Pancreas (tissue), 10 donors: ENCODE data around the gene TSPAN7. TPM values are rescaled to one million over a fixed set of nuclear protein-coding genes. Genes with fewer than 3 reads are reported as not detected.

Experiments
- ATAC-seq, 4 donors: fragments of 200-7000 bp; cut with Tn5 transposase; one replicate each; pipeline versions ENCODE4 v1.8.0 to v1.9.1; 2020; ENCODE audit warnings: mild to moderate bottlenecking in 4 of 4, moderate library complexity in 4 of 4
- DNase-seq, 6 donors: peaks; one replicate each; pipeline ENCODE4 v3.0.0-alpha.2; 2020
- FAIRE-seq: peaks from 2 replicates; lab custom pipeline; 2012; peaks lifted over from hg19 to GRCh38; lab: Jason Lieb, UNC
- H3K27ac ChIP-seq, 4 donors: fragments of 200-600 bp; sonication (generic); 1 replicate in 3 of 4; 2 replicates in 1 of 4; pipeline versions ENCODE4 v1.5.0 to v1.8.0; 2020
- H3K27me3 ChIP-seq, 4 donors: fragments of 200-600 bp; one replicate each; pipeline ENCODE4 v1.8.0; 2021
- H3K36me3 ChIP-seq, 3 donors: fragments of 200-600 bp; sonication (generic) in 1 of 3; one replicate each; pipeline versions ENCODE4 v1.5.0 to v1.8.0; 2020 to 2021
- H3K4me1 ChIP-seq, 3 donors: fragments of 200-600 bp; one replicate each; pipeline ENCODE4 v1.8.0; 2021
- H3K4me3 ChIP-seq, 4 donors: fragments of 200-600 bp; sonication (generic) in 2 of 4; one replicate each; pipeline versions ENCODE4 v1.5.0 to v1.8.0; 2020 to 2021
- H3K9me3 ChIP-seq, 4 donors: fragments of 200-600 bp; one replicate each; pipeline ENCODE4 v1.8.0; 2021
- WGBS, 2 donors: extraction: QIAGEN DNeasy Blood & Tissue Kit; methylation state at CpG; one replicate each; pipeline ENCODE4 v1.1.7; 2013; 5-methylcytosine and 5-hydroxymethylcytosine counted together
- intact Hi-C, 3 donors: fragments of 100-400 bp; cut with DNase I; formaldehyde crosslinking; loops; one replicate each; pipeline versions ENCODE4 v1.11.1 to v1.14.2; 2022
- polyA plus RNA-seq, 2 donors: library from polyadenylated mRNA; stranded (reverse); fragments of 200-250 nt; gene quantifications; one replicate each; pipeline ENCODE4 v1.2.3, GENCODE V29; 2013
- total RNA-seq, 6 donors: library from RNA; stranded (reverse); fragmentation: NEBNext Ultra II Directional in 4 of 6; extraction: Animal tissue kit (Norgen Biotek cat#: 25700) in 4 of 6; gene quantifications; one replicate each; pipeline versions ENCODE4 v1.2.1 to v1.2.4, GENCODE V29; 2021 to 2023
- TF ChIP-seq, protein P1 (sequence below), 4 donors: fragments of 200-600 bp; sonication (generic) in 3 of 4; IDR thresholded peaks; one replicate each; pipeline versions ENCODE4 v1.5.0 to v1.8.0; 2021; ENCODE audit warnings: antibody characterized with exemption in 4 of 4
- donor health status: healthy with polysubstance abuse.
- donor health status: DM: no; HTN: no; CAD: no; lungs with moderate emphysema.
- donor health status: DM: no; HTN: no; CAD: no.
- donor health status: control.
- donor health status: control.
- donor health status: Bipolar disorder and iron deficiency.
- donor health status: DM: yes; HTN: yes; CAD: no.
- donor health status: DM: no; HTN: no; CAD: no.
- donor health status: DM: no; HTN: no; CAD: no.
- donor health status: DM: yes; HTN: yes; CAD: no.

Gene TSPAN7
- total and polyA plus RNA-seq, 8 donors: 5.3 to 68.1 (median 12.7) TPM

DNA sequence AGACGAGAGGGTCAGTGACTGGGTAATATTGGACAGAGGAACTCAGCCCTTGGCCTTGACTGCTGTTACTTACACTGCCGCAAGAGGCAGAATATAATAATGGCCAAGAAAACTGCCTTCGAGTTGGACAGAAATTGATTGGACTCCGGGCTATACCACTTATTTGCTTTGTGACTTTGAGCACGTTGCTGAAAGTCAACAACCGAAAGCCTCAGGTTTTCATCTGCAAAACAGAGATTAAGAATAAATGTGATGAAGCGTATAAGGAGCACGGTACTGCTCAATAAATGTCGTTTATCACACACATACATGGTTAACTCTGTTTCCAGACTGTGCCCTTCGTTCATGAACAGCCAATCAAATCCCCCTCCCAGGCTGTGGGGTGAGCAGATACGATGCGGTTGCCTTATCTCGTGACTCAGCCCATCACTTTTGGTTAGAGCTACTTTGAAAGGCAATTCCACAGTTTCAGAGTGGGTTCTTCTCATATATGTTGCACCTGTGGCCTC lies 91.6 kb downstream of the TSPAN7 start:
- DNase-seq: no peak
- intact Hi-C loops: no loop called here
- Histone ChIP-seq H3K4me3 (no peak overlapping the region), H3K27me3 (peaks cover 0 to 4% (median 0%) of the 10 kb centered on the region in 4 donors), H3K9me3 (no peaks in the 10 kb centered on the region), H3K4me1 (no peaks in the 10 kb centered on the region), H3K36me3 (no peaks in the 10 kb centered on the region), H3K27ac (no peak overlapping the region)
- FAIRE-seq: no peak
- 74 to 82% methylated on average over 13 of the region's 13 CpGs for WGBS, 2 donors
- TF ChIP-seq, protein P1, sequence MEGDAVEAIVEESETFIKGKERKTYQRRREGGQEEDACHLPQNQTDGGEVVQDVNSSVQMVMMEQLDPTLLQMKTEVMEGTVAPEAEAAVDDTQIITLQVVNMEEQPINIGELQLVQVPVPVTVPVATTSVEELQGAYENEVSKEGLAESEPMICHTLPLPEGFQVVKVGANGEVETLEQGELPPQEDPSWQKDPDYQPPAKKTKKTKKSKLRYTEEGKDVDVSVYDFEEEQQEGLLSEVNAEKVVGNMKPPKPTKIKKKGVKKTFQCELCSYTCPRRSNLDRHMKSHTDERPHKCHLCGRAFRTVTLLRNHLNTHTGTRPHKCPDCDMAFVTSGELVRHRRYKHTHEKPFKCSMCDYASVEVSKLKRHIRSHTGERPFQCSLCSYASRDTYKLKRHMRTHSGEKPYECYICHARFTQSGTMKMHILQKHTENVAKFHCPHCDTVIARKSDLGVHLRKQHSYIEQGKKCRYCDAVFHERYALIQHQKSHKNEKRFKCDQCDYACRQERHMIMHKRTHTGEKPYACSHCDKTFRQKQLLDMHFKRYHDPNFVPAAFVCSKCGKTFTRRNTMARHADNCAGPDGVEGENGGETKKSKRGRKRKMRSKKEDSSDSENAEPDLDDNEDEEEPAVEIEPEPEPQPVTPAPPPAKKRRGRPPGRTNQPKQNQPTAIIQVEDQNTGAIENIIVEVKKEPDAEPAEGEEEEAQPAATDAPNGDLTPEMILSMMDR (IDR thresholded peaks at IDR 0.05): no peak
- no peak for ATAC-seq

GRCh38 chrX:38654302-38654701 lies 93.0 kb downstream of the TSPAN7 start:
- DNase-seq: no peak

GRCh38 chrX:38656350-38656915 lies 95.1 kb downstream of the TSPAN7 start:
- FAIRE-seq (no peak), DNase-seq (no peak), ATAC-seq (peak in 3 of 4 donors; percentile 33 to 72 (median 60))
- TF ChIP-seq, protein P1 (IDR thresholded peaks at IDR 0.05): no peak
- WGBS, 2 donors: 26 to 34% methylated on average over 4 of the region's 4 CpGs
- no peaks in the 10 kb centered on the region for H3K36me3 ChIP-seq
- intact Hi-C loops: no loop called here
- no peaks in the 10 kb centered on the region for H3K9me3 ChIP-seq
- H3K27ac ChIP-seq: no peak overlapping the region
- peaks cover 0 to 5% (median 0%) of the 10 kb centered on the region in 3 donors for H3K4me1 ChIP-seq
- H3K4me3 ChIP-seq: no peak overlapping the region
- H3K27me3 ChIP-seq: peaks cover 0 to 4% (median 0%) of the 10 kb centered on the region in 4 donors

More at GRCh38 chrX:38654302-38654701, 93.0 kb downstream of the TSPAN7 start:
- no peaks in the 10 kb centered on the region for H3K9me3 ChIP-seq
- H3K36me3 ChIP-seq: no peaks in the 10 kb centered on the region
- H3K4me1 ChIP-seq: no peaks in the 10 kb centered on the region
- no peak overlapping the region for H3K4me3 ChIP-seq
- 31 to 62% methylated on average over 1 of the region's 1 CpG for WGBS, 2 donors
- peak; percentile 65 for FAIRE-seq
- ATAC-seq: peak; percentile 63 to 85 (median 78)
- H3K27ac ChIP-seq: no peak overlapping the region
- intact Hi-C loops: no loop called here
- TF ChIP-seq, protein P1 (IDR thresholded peaks at IDR 0.05): peak; percentile 24 to 59 (median 38)
- H3K27me3 ChIP-seq: peaks cover 0 to 4% (median 0%) of the 10 kb centered on the region in 4 donors

DNA sequence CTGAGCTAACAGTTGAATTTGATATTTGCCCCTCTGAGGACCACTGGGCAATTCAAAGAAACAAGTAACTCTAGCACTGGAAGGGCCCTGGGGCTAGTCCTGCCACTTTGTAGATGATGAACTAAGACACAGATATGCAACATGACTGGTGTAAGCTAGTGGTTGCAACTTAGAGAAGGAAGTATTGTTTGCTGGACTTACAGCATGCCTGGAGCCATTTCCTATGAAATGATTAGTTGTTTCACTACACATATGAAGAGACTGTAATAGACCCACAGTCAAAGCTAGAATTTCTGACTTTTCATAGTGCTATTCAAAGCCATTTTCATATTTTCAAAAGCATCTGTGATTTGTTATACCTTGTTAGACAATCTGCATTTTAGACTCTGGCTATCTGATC lies 96.2 kb downstream of the TSPAN7 start:
- peaks cover 0 to 5% (median 0%) of the 10 kb centered on the region in 3 donors for H3K4me1 ChIP-seq
- no peaks in the 10 kb centered on the region for H3K36me3 ChIP-seq
- TF ChIP-seq, protein P1 (IDR thresholded peaks at IDR 0.05): no peak
- H3K27me3 ChIP-seq: peaks cover 0 to 4% (median 0%) of the 10 kb centered on the region in 4 donors
- DNase-seq: no peak
- H3K9me3 ChIP-seq: no peaks in the 10 kb centered on the region
- ATAC-seq: no peak
- intact Hi-C loops: no loop called here
- no peak overlapping the region for H3K4me3 ChIP-seq
- no peak overlapping the region for H3K27ac ChIP-seq
- no peak for FAIRE-seq
